GM18867 (cell line): ENCODE measurements around the gene MANEAL.
"Not testable (repeated sequence)": the region's sequence is repeated elsewhere in the genome, so short reads cannot be mapped to it uniquely, and the experiment has no call there.

Experiments
- ATAC-seq: cut with Tn5 transposase; IDR thresholded peaks from one replicate; pipeline ENCODE4 v1.9.1; 2021; ENCODE audit warnings: mild to moderate bottlenecking, moderate library complexity; ENCODE audit not compliant: unreplicated experiment

The MANEAL gene, protein sequence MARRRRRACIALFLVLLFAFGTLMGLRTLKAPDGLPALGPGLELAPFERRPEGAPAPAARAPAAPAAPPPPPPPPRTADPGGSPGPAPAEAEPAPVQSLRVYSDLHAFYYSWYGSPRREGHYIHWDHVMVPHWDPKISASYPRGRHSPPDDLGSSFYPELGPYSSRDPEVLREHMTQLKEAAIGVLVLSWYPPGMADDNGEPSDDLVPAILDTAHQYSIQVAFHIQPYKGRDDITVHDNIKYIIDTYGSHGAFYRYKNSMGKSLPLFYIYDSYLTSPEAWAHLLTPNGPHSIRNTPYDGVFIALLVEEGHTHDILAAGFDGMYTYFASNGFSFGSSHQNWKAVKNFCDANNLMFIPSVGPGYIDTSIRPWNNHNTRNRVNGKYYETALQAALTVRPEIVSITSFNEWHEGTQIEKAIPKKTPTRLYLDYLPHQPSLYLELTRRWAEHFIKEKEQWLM

DNA sequence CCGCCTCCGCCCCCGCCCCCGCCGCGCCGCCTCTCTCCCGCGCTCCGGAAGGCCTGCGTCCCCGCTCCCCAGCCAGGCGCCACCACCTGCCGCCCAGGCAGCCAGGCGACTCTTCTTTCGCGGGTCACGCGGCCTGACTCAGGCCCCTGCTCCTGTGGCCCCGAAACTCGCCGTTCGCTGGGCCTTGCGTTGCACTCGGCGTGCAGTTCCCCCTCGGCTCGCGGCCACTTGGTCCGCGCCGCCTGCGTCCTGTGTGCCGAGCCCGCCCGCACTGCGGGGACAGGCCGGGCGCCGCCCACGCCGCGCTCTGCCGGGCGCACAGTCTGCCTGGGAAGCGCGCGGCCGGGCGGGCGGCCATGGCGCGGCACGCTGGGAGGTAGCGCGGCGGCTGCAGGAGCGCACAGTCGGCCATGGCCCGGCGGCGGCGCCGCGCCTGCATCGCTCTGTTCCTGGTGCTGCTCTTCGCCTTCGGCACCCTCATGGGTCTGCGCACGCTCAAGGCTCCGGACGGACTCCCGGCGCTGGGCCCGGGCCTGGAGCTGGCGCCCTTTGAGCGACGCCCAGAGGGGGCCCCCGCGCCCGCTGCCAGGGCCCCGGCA is at the start of gene MANEAL:
TSS of gene MANEAL (plus strand) at position 75 of the 599 bp plus-strand sequence. CDS start at position 411, 336 bp downstream.
- ATAC-seq, result peak; percentile 56

GRCh38 chr1:37746806-37747205 is 46.8 kb upstream of the MANEAL start:
- ATAC-seq, result no peak

GRCh38 chr1:37748565-37748964 is 45.1 kb upstream of the MANEAL start:
- no peak for ATAC-seq

DNA sequence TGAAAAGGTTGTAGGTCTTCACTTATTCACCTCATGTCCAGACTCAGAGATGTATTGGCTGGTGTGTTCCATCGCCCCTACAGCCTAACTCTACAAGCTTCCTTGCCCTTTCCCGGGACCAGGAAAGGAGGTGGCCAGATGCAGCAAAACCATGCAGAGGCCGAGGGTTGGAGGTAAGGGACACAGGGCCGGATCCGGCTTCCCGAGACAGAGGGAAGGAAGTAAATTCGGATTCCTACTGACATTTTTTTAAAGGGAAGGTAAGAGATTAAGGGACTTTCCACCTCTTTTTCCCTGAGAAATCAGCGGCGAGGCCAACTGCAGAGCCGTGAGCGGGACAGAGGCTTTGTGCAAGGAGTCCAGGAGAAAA is 41.4 kb upstream of the MANEAL start:
- no peak for ATAC-seq

- ATAC-seq, result no peak
Observed at GRCh38 chr1:37752583-37753471, 40.8 kb upstream of the MANEAL start.

- no peak for ATAC-seq
Observed at GRCh38 chr1:37753473-37754321, 40.0 kb upstream of the MANEAL start.

GRCh38 chr1:37755290-37755689 is 38.4 kb upstream of the MANEAL start:
- ATAC-seq, result no peak

DNA sequence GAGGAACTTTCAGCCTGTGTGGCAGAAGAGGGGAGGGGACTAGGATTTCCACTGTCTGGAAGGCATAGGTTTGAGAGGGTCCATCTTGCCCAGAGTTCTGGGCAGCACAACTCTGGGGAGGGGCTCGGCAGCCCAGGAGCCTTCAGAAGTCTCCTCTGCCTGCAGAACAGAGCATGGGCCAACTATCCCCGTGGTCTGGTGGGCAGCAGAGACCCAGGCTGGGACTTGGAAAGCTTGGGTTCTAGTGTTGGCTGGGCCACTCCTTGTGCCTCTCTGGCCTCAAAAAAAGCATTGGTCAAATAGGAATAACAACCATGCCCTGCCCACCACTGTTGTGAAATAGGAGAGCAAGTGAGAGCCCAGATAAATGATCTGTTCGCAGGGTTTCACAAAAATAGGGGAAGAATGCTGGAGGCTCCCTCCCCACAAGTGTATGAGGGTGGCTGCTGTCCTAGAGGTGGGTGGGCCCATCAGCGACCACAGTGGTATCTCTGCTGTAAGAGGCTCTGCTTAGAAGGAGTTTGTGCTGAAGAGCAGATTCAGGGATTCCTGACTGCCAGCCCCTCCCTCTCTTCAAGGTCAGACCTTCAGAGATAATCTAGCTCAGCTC is 37.6 kb upstream of the MANEAL start:
- ATAC-seq, result no peak

DNA sequence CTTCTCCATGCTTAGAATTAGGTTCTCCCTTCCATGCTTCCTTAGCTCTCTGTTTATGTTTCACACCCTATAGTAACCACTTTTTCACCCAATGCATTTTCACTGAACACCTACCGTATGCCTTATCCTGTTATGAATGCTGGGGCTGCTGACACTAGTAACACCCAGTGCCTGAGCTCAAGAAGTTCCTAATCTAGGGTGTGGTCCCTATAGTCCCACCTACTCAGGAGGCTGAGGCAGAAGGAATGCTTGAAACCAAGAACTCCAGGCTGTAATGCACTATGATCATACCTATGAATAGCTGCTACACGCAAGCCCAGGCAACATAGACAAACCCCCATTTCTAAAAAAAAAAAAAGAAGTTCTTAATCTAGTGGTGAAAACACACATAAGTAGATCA is 34.2 kb upstream of the MANEAL start:
- ATAC-seq, result no peak

DNA sequence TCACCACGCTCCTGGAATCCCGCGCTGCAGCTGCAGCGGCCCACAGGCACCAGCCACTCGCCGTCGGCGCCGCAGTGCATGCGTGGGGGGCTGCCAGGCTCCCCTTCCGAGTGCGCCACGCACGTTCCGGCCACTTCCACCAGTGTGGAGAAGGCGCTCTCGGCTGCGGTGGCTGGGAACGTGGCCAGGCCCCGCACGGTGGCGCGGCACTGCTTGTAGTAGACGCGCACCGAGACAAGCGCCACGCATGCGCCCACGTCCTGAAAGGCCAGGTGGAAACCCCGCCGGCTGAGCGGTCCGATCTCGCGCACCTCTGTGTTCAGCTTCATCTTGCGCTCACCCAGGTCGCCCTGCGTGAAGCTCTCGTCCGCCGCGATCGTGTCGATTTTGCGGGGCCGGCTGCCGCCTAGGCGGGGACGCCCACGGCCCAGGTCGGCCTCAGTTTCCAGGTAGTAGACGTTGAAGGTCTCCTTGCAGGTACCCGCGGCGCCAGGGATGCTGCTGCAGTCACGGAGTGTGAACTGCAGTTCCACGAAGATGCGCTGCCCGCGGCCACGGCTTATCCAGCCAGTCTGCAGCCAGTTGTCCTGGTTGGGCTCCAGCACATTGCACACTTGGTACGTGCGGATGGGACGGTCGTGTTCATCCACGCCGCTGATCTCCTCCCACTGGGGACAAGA is 32.1 kb upstream of the MANEAL start:
- no peak for ATAC-seq

DNA sequence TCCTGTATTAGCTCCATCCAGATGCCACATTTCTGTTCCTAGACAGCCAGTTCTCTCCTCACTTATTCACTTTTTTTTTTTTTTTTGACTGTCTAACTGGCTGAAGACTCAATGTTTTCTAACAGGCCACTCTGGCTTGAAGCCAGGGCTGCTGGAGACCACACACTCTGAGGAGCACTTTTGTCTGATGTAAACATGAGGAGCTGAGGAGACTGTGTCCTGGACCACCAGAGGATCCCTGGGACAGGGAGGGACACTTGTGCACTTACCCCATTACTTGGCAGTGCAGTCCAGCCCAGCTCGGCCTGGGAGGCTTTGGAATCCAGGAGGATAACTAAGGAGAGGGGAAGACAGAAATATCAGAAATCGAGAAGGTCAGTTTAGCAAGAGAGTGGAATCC is 31.1 kb upstream of the MANEAL start:
- no peak for ATAC-seq

GRCh38 chr1:37763791-37764413 is 29.7 kb upstream of the MANEAL start:
- ATAC-seq, result no peak

GRCh38 chr1:37764414-37764825 is 29.2 kb upstream of the MANEAL start:
- ATAC-seq, result no peak

GRCh38 chr1:37764888-37765441 is 28.7 kb upstream of the MANEAL start, which contains the start of gene EPHA10:
TSS of gene EPHA10 (minus strand) at chr1:37765120. CDS start at chr1:37765066, 54 bp downstream.
- ATAC-seq, result no peak

- no peak for ATAC-seq
Observed at GRCh38 chr1:37765916-37766664, 27.6 kb upstream of the MANEAL start.

GRCh38 chr1:37767488-37767887 is 26.2 kb upstream of the MANEAL start:
- no peak for ATAC-seq

DNA sequence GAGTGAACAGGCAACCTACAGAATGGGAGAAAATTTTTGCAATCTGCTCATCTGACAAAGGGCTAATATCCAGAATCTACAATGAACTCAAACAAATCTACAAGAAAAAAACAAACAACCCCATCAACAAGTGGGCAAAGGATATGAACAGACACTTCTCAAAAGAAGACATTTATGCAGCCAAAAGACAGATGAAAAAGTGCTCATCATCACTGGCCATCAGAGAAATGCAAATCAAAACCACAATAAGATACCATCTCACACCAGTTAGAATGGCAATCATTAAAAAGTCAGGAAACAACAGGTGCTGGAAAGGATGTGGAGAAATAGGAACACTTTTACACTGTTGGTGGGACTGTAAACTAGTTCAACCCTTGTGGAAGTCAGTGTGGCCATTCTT is 22.2 kb upstream of the MANEAL start:
- ATAC-seq, result not testable (repeated sequence)

DNA sequence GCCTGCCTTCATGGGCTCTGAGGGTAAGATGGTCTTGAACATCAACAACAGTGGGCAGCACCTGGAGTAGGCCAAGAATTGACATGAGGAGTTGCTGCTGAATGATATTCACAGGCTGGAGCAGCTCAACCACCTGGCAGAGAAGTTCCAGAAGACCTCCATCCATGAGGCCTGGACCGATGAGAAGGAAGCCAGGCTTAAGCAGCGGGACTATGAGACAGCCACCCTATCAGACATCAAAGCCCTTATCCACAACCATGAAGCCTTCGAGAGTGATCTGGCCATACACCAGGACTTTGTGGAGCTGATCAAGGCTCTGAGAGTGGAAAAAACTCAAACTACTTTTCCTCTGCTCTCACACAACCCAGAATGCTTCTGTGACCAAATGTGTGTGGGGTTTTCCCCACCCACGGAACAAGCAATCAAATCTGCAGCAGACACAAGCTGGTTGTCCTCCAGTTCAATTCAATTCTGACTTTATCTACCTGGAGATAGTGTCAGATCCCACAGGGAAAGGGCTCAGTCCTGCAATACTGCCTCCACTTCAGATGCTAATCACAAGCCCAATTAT is 16.6 kb upstream of the MANEAL start:
- ATAC-seq, result no peak
